CD1c-positive myeloid dendritic cell (primary cell): ENCODE data around the gene FYB2.

ENCODE experiments used
- DNase-seq: peaks from one replicate; pipeline ENCODE4 v3.0.0-alpha.2; 2016; ENCODE audit errors: extremely low spot score

Gene FYB2

DNA sequence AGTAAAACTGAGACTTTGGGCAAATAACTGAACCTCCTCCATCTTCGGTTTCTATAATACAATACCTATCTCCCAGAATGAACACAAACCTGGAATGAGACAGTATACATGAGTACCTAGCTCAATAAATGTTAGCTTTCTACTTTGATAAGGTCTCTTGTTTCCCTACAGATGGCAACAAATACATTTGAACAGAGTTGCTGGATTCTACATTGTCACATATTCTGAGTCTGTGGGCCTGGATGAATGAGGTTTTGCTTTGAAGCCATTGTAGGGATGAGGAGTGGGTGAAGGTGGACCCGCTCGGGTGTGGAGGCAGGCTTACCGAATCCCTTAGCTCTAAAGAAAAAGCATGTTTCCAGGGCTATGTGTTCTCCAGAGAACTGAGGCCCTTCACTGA lies 13.9 kb upstream of the FYB2 start:
- no peak for DNase-seq

- peak; percentile 79 for DNase-seq
Observed at GRCh38 chr1:56831871-56832693, 12.9 kb upstream of the FYB2 start.

- DNase-seq, result no peak
Observed at GRCh38 chr1:56830052-56830451, 10.8 kb upstream of the FYB2 start.

GRCh38 chr1:56827711-56828110 lies 8.5 kb upstream of the FYB2 start:
- no peak for DNase-seq

DNA sequence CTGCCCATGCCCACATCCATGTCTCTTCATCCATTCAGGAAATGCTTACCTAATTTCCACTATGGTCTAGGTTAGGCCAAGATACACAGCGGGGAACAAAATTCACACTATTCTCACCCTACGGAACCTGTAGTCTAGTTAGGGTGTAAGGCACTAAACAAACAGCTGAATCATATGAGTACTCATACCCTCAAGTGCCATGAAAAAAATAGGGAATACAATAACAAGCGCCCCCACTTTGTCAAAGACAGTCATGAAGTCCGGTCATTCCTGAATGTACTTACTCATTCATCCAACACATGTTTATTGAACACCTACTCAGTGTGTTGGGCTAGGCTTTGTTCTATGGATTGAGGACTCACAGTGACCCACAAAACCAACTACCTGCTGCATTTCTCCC lies 6.2 kb upstream of the FYB2 start:
- DNase-seq, result no peak

GRCh38 chr1:56824938-56825337 lies 5.7 kb upstream of the FYB2 start:
- DNase-seq, result no peak

GRCh38 chr1:56824271-56824670 lies 5.1 kb upstream of the FYB2 start:
- DNase-seq, result no peak

DNA sequence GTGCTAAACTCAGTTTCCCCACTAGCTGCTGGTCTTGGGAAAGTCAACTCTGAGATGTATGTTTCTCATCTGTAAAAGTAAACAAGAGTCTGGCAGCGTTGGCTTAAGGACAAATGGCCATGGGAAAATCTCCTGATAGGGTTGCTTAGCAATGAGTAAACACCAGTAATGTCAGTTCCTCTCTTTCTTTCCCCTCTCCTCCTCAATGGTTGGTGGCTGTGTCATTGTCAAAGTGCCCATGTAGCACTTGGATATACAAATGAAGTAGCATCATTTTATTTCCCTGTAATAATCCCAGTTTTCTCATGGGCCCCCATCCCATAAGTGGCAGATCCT lies 2.2 kb upstream of the FYB2 start:
- DNase-seq, result peak; percentile 35

GRCh38 chr1:56820755-56821461 lies 1.7 kb upstream of the FYB2 start:
- peak; percentile 77 for DNase-seq

GRCh38 chr1:56817716-56818463 lies 1.3 kb downstream of the FYB2 start:
- DNase-seq, result no peak

DNA sequence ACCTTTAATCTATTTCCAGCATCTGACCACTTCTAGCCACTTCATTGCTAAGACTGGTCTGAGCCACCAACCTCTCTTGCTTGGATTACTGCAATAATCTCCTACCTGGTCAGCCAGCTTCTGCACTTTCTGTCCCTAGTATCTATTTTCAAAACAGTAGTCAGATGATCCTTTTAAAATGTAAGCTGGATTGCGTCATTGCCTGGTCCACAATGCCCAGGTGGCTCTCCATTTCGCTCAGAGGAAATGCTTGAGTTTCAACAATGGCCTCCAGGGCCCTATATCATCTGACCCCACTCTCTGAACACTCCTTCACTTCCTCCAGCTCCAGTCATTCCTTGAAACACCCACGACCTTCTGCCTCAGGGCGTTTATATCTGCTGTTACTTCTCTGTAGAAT lies 2.3 kb downstream of the FYB2 start:
- DNase-seq, result peak; percentile 2

DNA sequence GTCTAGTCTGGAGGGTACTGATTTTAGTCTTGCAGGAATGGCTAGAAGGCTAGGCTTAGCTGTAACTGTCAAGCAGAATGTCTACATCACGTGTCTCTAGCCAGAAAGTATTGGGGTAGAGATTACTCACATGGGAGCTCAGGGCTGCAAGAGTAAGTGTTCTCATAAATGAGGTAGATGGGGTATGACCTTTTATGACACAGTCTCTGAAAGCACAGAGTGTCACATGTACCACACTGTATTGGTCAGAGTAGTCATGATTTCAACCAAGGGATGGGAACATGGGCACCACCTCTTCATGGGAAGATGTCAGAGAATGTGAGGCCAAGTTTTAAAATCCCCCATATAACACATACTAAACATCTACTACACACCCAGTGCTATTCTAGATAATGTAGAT lies 2.9 kb downstream of the FYB2 start:
- no peak for DNase-seq

GRCh38 chr1:56814205-56814604 lies 5.0 kb downstream of the FYB2 start:
- DNase-seq, result no peak

- no peak for DNase-seq
Observed at GRCh38 chr1:56811331-56811730, 7.9 kb downstream of the FYB2 start.

GRCh38 chr1:56808410-56808809 lies 10.8 kb downstream of the FYB2 start:
- DNase-seq, result no peak

DNA sequence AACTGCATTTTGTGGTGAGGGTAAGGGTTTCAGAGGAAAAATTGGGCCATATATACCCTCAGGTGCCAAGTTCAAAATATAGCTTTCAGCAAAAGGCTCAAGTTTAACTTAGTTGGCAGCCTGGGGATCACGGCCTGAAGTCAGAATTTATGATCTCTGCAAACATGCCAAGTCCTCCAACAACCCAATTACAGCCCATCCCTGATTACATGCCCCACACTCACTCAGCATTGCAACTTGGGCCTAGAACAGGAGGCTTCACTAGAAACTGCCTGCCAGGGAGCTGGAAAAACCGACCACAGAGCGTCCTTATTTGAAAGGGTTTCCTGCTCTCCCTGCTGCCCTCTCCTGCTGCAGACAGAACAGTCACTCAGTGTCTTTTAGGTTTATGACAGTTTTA lies 12.4 kb downstream of the FYB2 start:
- no peak for DNase-seq

DNA sequence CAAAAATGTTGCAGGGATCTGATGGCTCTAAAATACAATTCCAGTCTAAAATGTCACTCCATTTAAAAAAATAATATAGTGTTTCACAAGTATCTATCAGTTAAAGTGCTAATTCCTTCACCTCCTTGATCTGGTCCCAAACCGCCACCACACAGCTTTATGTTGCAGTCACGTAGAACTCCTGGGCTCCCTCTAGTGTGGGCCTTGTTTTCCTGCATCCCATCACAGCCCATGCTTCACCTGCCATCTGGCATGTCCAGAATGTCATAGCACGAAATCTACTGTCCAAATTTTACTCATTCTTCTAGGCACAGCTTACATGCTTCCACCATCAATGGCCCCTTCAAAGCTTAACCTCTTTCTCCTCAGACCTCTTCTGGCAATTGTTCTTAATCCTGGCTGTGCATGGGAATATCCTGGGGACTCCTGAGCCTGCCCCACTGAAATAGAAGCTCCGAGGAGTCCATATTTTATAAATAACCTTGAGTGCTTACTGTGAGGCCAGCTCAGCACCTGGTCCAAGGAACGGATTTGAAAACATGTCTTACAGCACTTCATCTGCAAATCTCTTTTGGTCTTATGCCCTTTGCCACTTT lies 15.5 kb downstream of the FYB2 start:
- DNase-seq, result no peak

DNA sequence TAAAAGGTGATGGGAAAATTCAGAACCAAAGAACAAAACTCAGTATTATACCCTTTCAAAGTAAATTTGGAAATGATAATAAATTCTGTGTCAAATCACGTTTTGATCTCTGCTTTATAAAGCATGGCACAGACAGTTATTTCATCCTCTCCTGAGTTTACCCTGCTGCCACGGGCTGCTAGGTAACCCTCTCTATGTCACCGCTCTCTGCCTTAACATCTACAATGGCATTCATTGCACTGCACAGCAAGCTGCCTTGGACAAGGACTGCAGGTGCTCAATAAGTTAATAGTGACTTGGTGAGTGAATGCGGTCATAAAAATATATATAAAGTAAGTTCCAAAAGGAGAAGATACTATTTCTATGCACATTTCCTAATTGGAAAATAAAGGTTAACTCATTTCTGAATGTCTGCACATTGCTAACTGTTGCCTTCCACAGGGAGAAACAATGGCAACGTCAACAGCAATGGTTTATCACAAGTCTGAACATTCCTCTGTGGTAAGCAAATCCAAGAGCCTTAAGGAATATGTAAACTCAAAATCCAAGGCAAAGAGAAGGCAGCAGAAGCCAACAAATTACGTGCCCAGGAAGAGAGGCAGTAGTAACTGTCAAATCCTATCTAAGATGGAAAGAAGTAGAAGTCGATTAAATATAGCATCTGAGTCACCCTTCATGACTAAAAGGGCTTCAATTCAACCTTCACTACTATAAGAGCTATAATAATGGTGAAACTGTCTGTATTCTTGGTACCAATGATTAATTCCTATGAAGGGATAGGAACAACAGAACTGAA lies 19.4 kb downstream of the FYB2 start:
- no peak for DNase-seq

DNA sequence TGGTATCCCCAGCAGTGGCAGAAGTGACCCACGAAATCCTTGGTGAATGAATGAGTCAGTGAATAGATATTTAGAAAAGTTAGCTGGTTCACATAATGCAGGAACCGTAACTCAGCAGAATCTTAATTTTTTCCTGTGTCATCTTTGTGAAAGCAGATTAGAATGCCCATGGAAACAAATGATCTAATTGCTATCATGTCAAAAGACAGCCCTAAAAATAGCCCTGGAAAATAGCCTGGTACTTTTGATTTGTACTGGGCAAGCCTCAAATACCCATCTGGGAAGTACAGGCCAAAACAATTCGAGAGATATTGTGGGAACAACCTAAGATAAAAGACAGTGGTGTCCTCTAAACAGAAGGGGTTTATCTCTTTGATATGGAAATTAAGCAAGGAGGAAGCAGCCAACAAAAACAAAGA lies 21.1 kb downstream of the FYB2 start:
- DNase-seq, result no peak

DNA sequence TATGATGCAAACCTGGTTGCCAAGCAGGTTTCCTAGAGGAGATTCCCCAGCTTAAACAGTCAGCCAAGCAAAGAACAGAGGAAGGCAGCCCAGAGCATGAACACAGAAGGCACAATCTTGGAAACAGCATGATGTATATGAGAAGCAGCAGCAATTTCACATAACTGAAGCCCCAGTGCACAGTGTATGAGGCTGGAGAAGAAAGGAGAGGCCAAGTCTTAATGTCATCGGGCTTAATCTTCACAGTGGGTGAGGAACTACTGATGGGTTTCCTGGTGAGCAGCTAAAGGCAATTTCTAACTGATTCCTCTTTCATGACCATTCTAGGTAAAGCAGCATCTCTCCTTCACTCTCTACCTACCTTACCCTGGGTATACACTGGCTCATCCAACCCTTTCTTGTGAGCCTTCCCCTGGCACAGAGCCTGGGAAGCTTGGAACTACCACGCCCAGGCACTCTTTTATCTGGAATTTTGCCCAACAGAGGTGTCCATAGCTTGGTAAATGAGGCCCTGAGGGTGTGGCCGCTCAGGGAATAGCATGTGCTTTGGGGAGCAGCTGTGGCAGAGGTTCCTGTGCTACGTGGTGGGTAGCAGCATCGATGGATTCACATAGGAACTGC lies 22.0 kb downstream of the FYB2 start:
- no peak for DNase-seq

- DNase-seq, result no peak
Observed at GRCh38 chr1:56795870-56796269, 23.3 kb downstream of the FYB2 start.
